DMS79 (cell line): ENCODE results near the gene SIL1.
A peak's percentile ranks its signal among the peaks of the same experiment; 100 is the strongest.
"Not testable (repeated sequence)": the region's sequence is repeated elsewhere in the genome, so short reads cannot be mapped to it uniquely, and the experiment has no call there.

Experiments used
- DNase-seq: peaks from one replicate; lab custom pipeline; 2025; lab: John Stamatoyannopoulos, UW

Gene SIL1

DNA sequence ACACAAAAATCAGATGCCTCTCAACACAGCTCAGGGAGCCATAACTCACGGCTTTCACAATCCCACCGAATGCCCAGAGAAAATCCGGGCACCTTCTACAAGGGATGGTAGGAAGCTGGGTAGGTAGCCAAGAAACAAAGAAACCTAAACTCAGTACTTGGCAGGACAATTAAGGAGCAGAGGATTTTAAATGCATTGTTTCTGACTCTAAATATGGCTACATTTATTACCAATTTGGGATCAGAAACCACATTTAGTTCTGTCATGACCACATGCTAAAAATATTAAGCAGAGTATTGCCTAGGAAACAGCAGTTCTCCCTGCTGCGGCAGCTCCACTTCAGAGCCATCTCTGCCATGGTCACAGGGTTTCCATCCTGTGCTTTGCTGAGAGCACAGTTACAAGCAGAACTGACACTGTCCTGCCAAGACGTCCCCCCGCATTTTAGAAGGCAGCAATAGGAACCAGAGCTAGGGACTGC is 57.5 kb downstream of the SIL1 start:
- DNase-seq, result no peak

DNA sequence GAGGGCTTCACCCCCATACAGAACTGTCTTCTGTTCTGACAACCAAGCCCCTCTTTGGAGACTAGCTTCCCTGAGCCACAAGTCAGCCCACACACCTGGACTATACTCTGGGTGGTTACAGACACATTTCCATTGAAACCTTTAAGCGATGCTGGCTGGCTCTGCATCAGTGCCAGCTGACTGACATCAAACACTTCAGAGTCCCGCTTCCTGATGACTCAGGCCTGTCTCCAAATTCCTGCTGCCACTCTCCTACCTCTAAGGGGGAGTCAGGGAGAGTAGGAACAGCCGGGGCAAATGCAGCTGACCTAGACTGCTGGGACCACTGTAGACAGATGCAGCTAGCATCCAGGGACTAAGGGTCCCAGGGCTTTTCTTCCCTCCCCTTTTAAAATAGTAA is 59.4 kb downstream of the SIL1 start:
- peak; percentile 28 for DNase-seq

DNA sequence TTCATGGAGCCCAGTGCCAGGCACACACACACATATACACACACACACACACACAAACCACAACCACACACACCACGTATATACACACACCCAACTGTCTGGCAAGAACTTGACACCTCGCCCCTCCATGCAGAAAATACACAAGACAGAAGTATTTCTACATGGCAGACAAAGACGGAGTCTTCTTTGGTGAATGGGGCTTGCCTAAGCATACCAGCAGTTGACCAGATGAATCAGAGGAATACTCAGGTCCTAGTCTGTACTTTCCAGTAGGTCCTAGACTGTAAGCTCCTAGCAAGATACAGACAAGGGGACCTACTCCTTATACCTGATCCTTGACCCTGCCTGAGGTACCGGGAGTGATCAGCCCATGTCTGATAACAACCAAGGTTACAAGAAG is 60.1 kb downstream of the SIL1 start:
- DNase-seq, result no peak

DNA sequence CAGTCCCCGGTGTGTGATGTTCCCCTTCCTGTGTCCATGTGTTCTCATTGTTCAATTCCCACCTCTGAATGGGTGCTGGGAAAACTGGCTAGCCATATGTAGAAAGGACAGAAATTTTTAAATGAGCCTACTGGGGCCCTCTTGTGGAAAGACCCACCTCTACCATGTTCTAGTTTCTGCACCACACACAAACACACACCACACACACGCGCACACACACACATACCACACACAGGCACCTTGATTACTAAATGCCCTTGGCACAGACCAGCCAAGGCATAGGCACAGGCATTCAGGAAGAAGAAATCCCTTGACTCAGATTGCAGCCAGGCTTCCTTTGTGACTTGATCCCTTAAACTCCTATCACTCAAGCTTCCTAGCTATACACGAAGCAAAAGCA is 60.5 kb downstream of the SIL1 start:
- DNase-seq, result no peak

DNA sequence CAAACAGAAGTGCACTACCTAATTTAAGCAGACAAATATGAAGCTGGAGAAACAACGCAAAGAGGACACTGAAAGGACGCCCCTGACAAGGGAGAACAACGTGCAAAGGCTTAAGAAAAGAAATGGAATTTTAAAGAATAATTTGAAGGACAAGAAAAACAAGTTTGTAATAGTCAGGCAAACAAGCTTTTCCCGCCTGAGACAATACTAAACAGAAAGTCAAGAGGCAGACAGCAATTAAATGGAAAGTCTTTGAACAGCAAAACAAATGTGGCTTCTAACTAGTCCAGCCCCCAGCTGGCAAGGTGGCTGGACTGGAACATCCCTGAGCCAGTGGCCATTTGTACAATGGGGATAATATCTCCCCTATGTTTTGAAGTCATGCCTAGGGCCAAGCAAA is 63.3 kb downstream of the SIL1 start:
- DNase-seq, result no peak

DNA sequence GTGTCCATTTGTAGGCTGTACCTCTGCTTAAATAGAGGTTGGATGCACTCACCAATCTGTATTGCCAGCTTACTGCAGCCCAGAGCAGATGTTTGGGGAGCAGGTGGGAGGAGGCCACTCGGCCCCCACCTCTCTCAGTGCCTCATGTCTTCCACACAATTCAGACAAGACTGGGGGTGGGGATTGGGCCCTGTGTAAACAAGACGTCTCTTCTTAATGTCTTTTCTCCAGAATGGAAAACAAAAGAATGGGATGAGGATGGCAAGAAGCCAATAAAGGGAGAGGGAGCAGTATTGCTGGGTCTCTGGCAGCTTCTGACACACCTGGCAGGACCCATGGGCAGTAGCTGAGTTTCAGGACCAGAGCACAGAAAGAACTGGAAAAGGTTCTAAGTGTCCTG is 64.9 kb downstream of the SIL1 start:
- peak; percentile 12 for DNase-seq

DNA sequence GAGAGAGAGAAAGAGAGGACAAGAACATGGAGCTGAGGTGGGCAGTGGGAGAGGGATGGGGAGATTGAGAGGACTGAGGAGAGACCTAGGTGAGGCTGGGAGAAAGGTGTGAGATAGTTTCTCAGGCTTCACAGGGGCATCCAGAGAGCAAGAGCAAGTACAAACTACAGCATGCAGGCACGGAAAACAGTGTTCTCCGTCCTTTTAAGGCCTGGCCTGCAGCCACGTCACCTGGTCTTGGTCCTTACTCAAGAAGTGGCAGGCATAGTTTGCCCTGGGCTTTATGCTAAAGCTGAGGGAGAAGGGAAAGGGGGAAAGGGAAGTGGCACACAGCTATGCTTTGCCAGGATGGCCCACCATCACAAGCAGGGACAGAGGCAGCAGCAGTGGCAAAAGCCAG is 65.7 kb downstream of the SIL1 start:
- no peak for DNase-seq

DNA sequence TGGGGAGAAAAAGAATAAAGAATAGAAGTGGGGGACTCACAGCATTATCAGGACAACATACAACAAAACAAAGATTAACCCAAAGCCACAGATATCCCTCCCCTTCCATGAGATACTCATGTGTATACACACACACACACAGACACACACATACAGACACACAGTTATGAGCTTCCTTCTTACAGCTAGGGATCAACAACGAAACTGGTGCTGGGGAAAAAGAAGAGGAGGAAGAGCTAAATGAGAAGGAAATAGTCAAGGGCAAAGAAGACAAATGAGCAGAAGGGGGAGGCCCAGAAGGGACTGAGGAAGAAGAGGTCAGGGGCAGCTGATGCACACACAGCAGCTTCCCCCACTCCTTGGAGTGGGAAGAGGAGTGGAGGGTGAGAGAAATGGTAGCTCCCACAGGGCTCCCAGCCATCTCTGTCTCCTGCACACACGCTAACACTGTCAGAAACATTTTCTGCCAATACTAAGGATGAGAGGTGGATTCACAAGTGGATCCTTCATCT is 66.2 kb downstream of the SIL1 start:
- no peak for DNase-seq

DNA sequence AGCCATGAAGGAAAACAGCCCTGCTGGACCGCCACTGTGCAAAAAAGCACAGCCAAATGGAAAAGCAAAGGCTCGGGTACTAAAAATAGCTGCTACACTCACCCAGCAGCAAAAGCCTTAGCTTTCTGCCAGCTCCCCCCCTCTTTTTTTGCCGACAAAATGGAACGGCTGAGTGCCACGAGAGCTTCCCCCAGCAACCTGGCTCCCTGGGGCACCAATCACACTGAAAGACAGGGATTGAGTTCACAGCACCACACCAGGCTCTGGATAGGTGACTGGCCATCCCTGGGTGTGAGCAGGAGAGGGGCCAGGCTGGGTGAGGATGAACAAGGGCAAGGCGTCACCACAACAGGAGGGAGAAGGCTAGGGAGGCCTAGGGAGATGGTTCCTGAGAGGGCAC is 66.7 kb downstream of the SIL1 start:
- peak; percentile 52 for DNase-seq

DNA sequence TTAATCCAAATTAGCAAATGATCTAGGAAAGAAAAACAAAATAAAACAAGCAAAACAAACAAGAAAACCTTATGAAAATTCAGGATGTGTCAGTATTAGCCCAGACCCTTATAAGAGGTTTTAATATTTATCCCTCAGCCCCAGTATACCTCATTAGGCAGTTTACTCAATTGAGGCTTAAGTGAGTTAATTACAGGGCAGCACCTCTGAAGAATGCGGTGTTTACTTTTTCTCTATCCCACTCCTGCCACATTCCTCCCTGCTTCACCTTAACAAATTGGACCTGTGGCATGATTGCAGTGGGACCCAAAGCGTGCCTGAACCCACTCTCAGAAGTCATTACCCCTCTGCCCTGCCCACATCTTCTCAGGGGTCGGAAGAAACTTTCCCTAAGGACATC is 67.1 kb downstream of the SIL1 start:
- no peak for DNase-seq

DNA sequence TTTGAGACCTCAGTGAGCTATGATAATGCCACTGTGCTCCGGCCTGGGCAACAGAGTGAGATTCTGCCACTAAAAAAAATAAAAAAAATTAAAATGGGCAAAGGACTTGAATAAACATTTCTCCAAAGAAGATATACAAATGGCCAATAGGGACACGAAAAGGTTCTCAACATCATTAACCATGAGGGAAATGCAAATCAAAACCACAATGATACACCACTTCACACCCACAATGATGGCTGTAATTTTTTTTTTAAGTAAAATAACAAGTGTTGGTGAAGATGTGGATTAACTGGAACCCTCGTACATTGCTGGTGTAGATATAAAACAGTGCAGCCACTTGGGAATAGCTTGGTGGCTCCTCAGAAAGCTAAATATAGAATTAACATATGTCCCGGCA is 68.0 kb downstream of the SIL1 start:
- DNase-seq, result no peak

DNA sequence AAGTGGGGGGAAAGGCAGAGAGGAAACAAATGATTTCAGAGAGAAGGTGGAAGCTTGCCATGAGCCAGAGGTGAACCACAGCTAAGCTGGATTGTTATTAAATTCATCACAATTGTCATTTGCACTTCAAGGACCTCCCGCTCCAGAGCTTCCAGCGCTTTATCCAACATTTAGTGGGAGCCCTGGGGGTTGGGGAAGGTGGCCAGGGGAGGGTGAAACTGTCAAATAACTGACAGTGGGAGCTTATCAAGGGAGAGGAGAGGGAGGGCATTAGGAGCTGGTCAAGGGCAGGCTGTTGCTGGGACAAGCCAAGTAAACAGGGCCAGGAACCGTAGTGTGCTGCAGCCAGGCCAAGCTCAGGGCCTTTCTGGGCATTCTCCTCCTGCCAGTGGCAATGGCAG is 71.5 kb downstream of the SIL1 start:
- DNase-seq, result no peak

DNA sequence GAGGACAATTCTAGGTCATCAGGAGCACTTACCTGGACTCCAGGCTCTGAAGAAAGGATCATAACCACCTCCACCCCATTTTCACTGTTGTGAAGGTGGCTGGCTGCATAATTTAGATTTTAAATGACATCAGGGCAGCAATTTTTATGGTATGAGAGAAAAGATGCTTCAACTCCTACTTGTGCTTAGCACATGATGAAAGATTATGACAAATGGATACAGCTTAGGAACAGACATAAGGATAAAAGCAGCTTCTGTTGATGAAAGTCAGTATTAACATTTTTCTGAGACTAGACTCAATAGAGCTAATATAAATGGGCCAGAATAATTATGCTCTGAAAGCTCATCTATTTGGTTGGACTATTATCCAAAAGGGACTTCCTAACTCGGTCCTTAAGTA is 72.2 kb downstream of the SIL1 start:
- DNase-seq, result no peak

DNA sequence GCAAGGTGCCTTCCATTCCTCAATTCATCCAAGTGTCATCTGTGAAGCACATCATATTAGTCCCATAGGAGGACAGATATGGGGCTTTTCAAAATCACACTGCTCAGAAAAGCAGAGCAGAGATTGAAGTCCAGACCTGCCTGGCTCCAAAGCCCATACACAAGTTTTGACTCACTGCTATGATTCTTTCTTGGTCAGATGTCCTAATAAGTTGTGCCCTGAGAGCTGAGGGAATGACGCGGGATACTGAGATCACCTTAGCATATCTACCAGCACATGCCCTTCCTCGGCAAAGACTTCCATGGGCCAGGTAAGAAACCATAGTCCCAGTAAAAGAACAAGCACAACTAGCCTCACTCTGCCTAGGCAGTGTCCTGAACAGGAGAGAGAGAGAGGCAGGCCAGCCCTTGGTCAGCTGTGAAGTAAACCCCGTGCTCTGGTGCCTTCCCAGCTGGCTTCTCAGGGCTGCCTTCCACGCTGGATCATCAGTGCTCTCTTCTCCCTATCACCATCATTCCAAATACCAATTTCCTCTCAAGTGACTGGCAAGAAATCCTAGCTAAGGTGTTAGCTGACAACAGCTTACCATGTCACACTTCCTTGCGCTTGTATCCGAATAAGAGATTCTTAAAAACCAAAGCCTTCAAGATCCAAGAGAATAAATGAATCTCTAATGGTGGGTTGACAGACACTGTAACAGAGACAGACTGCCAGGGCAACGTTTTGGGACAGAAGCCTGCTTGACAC is 73.2 kb downstream of the SIL1 start:
- DNase-seq, result no peak

DNA sequence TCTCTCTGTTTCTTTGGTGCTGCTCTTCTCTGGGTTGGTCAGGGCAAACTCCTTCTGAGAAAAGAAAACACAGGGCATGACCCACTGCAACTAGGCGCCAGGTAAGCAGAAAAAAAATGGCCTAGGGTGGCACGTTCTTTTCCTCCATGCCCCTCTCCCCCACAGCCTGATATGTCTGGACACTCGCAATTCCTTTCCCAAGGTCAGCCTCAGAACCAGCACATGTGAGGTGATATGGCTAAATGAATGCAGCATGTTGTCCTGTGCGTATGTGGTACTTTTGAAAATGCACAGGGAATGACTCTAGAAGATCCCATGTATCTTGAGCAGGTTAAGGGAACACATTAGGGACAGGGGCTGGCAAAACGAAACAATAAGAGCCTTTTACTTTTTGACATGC is 77.0 kb downstream of the SIL1 start:
- no peak for DNase-seq

DNA sequence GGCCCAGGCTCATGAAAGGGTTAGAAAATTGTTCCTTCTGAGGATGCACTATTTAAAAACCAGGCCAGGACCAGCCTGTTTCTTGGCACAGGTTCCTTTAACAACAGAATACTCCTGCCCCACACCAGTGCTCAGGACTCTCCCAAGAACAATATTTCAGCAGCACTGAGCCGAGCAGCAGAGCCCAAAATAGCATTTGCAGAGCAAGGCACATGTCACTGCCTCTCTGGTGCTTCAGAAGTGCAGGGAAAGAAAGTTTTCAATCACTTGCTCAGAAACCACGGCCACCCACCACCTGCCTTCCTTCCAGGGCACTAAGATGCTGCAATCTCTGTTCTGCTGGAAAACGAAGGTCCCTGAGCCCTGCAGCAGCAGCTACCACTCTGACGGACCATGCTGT is 77.6 kb downstream of the SIL1 start:
- DNase-seq, result no peak

DNA sequence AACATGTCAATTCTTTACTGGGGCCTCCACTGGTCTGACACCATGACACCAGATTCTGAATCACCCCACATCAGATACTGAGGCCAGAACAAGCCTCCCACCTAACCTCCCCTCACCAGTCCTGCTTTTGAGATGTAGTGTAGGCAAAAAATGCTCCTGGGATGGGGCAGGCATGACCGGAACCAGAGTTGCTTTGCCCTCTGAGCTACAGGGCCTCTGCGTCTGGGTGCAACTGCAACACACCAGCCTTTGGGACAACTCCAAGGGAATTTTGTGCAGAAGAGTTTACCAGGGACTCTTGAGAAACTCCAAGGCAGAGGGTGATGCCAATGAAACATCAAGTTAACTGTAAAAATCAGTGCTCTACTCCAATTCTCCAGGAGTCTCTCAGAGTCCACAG is 79.4 kb downstream of the SIL1 start:
- no peak for DNase-seq

DNA sequence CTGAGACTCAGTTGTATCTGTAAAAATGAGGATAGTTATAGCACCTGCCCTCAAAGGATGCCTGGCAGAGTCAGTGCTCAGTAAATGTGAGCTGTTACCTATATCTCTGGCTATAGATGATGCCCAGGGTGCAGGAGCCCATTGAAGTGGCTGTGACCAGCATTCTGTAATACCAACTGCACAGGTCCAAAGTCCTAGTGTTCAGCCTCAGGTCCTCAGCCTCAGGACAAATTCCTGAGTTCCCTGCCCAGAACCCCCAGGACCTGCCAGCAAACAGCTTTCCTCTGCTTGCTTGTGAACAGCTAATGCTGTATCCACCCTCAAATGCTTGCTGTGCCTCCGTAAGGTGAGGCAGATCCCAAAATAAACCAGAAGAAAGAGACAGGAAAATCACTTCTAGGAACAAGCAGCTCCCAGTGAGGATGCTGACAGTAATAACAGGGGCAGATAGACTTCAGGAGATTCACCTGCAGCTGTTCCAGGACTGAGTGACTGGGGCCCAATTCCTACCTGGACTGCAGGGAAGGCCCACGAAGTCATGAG is 80.8 kb downstream of the SIL1 start:
- DNase-seq, result no peak

DNA sequence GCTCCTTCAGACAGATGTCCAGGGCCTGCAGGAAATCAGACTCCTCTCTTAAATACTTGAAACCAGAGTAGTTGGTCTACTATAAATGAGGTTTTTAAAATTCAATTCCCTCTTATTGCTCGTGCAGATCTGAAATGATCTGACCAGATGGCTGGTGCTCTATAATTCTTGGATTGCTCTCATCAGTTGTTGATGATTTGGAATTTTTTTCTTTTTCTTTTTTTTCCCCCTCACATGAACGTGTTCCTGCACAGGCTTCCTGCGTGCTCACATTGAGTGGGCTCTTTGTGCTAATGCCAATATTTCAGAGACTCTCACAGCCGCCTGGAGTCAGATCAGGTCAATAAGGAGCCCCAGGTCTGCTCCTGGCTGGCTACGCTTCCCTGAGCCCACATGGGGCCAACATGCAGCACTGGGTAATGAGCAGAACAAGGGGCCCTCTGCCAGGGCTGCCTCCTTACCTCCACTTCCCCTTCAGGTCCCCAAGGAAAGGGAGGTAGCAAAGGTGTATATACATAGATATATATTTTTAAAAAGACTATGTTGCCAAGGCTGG is 82.0 kb downstream of the SIL1 start:
- DNase-seq, result peak; percentile 63

DNA sequence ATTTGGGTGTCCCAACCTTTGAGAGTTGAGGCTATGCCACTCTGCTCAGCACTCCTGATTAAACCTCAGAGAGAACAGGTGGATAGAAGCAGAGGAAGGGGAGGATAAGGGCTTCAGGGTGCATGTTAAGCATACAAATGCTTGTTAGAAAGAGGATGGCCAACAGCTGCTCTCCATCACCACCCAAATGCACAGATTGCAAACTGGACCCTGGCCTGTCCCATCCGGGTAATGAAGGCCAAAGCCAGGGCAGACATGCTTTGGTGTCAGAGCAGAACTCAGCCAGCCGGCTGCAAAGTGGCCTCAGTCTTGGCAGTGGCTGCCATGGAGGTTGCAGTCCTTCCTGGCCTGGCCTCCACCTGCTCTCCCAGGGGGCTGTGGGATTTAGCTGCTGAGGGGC is 84.3 kb downstream of the SIL1 start:
- DNase-seq, result no peak

DNA sequence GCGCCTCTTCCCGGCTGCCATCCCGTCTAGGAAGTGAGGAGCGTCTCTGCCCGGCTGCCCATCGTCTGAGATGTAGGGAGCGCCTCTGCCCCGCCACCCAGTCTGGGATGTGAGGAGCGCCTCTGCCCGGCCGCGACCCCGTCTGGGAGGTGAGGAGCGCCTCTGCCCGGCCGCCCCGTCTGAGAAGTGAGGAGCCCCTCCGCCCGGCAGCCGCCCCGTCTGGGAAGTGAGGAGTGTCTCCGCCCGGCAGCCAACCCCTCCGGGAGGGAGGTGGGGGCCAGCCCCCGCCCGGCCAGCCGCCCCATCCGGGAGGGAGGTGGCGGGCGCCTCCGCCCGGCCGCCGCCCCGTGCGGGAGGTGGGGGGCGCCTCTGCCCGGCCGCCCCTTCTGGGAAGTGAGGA is 85.8 kb downstream of the SIL1 start:
- not testable (repeated sequence) for DNase-seq

DNA sequence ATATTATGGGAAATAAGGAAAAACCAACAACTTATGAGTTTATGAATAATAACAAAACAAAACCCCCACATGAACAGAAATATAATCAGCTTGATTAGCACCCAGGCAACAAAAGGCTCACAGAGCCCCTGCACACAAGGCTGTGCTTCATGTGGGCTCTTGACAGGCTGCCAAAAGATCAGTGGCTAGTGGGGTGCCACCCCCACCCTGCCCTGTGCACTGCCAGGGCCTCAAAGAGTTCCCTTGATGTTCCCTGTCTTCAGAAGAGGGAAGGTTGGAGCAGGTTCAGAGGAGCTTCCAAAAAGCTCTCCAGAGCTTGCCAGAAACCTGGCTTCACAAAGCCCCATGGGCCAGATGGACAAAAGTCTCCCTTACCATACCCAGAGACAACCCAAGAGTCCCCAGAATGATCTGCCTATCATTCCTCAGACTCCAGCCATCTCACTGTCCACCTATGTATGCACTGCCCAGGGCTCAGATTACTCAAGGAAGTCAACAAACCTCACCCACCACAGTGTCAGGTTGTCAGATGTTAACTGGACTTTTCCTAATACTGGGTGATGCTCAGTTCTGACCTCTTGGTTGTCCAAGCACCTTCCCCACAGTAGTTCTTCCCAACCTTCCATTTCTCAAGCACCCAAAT is 87.5 kb downstream of the SIL1 start:
- no peak for DNase-seq
